ENCODE data around the gene DNAH7.
A peak's percentile ranks its signal among the peaks of the same experiment; 100 is the strongest.
"Not testable (repeated sequence)": the region's sequence is repeated elsewhere in the genome, so short reads cannot be mapped to it uniquely, and the experiment has no call there.

DNAH7 gene

DNA sequence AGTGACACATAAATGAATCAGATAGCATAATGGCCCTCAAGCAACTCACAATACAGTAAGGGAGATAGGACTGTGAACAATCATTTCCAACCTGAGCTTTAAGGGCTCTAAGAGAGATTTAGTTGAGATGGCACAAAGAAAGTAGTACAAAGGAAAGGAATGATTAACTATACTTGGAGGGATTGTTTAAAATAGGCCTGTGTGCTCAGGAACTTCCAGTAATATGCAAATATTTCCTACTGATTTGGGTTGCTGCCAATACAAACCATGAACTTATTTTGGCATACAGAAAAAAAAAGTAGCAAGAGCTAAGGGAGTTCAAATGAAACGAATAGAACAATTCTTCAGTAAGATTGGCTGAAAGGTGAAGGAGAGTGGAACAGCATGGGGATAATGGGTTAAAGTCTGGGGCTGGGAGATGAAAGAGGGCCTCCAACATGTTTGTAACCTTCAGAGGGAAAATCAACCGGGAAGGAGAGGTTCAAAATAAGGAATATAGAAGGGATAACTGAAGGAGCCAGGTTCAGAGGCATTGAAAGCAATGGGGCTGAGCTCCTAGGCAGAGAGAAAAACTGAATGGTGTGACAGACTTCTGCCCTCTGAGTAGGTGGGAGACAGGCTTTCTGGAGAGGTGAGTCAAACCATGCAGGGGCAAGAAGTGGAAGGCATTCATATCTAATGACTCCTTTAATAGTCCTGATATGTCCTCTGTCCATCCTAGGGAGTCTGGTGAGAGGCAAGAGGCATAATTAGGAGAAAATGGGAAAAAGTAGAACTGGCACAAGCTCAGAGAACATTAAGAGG is 83.5 kb downstream of the DNAH7 start:
- H3K36me3 Mint-ChIP-seq, result no peaks in the 10 kb centered on the region
- ATAC-seq (ENCODE audit: low read depth), result no peak
- peaks cover 3% of the 10 kb centered on the region for H3K9me3 Mint-ChIP-seq
- no peak for DNase-seq (ENCODE audit: low spot score in 2 of 2)
- H3K4me1 Mint-ChIP-seq, result peaks cover 7% of the 10 kb centered on the region
- no peak overlapping the region for H3K4me3 Mint-ChIP-seq
- no peaks in the 10 kb centered on the region for H3K27me3 Mint-ChIP-seq
- H3K27ac Mint-ChIP-seq, result no peak overlapping the region

DNA sequence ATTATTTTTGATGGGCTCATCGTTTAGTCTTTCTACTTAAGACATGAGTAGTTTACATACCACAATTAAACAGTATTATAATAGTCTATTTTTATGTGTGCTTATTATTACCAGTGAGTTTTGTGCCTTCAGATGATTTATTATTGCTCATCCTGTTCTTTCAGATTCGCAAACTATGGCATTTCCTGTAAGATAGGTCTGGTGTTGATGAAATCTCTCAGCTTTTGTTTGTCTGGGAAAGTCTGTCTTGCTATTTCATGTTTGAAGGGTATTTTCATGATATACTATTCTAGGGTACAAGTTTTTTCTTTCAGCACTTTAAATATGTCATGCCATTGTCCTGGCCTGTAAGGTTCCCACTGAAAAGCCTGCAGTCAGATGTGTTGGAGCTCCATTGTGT is 101.3 kb downstream of the DNAH7 start:
- peaks cover 5% of the 10 kb centered on the region for H3K27me3 Mint-ChIP-seq
- H3K4me1 Mint-ChIP-seq, result no peaks in the 10 kb centered on the region
- H3K4me3 Mint-ChIP-seq, result no peak overlapping the region
- no peak overlapping the region for H3K27ac Mint-ChIP-seq
- ATAC-seq (ENCODE audit: low read depth) (no peak), DNase-seq (ENCODE audit: low spot score in 2 of 2) (no peak)
- H3K9me3 Mint-ChIP-seq, result no peaks in the 10 kb centered on the region
- H3K36me3 Mint-ChIP-seq, result no peaks in the 10 kb centered on the region

DNA sequence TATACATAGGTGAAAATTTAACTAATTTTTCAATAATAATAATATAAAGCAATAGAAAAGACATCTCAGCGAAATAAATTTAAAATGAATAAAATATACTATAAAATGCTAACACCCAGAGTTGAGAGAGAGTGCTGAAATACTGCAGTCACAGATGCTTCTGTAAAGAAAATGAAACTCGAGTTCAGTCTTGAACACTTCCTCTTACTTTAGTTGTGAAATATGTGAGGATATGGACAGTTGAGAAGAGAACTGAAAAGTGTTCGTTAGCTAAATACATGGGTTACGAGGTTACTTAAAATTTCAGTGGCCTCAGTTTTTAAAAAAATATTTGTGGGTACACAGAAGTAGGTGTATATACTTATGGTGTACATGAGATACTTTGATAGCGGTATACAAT is 106.8 kb downstream of the DNAH7 start:
- H3K27me3 Mint-ChIP-seq, result peaks cover 2% of the 10 kb centered on the region

DNA sequence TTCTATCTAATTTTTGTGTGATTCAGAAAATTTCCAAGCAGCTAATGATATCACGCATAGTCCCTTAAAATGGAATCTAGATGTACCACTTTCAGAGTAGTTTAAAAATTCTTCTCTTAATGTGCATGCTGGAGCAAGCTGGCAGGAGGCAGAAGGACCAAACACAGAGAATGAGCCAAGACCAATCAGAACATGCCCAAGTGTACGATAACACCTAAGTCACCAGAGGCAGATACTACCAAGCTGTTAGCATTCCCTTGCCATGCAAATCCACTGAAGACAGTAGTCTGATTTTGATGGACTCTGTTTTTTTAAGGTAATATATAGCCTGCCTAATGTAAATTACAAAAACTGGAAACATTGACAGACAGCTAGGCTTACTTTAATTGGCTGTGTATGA is 109.3 kb downstream of the DNAH7 start:
- Mint-ChIP-seq H3K27ac (no peak overlapping the region), H3K4me1 (no peaks in the 10 kb centered on the region), H3K9me3 (peaks cover 1% of the 10 kb centered on the region), H3K4me3 (no peak overlapping the region), H3K27me3 (peaks cover 2% of the 10 kb centered on the region), H3K36me3 (no peaks in the 10 kb centered on the region)
- no peak for ATAC-seq (ENCODE audit: low read depth)
- DNase-seq (ENCODE audit: low spot score in 2 of 2), result no peak

More for the DNA sequence above, 106.8 kb downstream of the DNAH7 start:
- no peaks in the 10 kb centered on the region for H3K36me3 Mint-ChIP-seq
- H3K27ac Mint-ChIP-seq, result no peak overlapping the region
- no peaks in the 10 kb centered on the region for H3K4me1 Mint-ChIP-seq
- no peak overlapping the region for H3K4me3 Mint-ChIP-seq
- peak; percentile 65 for ATAC-seq (ENCODE audit: low read depth)
- H3K9me3 Mint-ChIP-seq, result no peaks in the 10 kb centered on the region
- DNase-seq (ENCODE audit: low spot score in 2 of 2), result no peak

DNA sequence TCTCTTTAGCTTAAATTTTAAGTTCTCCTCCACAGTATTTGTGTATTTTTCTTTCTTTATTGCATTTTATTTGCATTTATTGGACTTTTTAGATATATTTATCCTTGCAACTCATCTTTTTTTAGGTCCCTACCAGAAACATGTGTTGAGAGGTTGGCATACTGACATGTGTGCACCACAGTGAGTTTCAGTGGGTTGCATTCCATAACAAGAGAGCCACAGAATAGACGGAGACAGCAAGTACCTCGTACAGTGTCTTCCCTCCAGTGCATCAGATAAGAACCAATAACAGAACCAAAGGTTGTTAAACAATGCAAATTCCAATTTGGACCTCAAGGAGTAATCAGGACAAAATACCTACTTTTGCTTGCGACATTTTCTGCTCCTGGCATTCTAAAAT is 111.9 kb downstream of the DNAH7 start:
- Mint-ChIP-seq H3K4me1 (no peaks in the 10 kb centered on the region), H3K4me3 (no peak overlapping the region), H3K9me3 (peaks cover 6% of the 10 kb centered on the region), H3K27me3 (peaks cover 4% of the 10 kb centered on the region), H3K36me3 (peaks cover 3% of the 10 kb centered on the region), H3K27ac (no peak overlapping the region)
- no peak for DNase-seq (ENCODE audit: low spot score in 2 of 2)
- no peak for ATAC-seq (ENCODE audit: low read depth)

DNA sequence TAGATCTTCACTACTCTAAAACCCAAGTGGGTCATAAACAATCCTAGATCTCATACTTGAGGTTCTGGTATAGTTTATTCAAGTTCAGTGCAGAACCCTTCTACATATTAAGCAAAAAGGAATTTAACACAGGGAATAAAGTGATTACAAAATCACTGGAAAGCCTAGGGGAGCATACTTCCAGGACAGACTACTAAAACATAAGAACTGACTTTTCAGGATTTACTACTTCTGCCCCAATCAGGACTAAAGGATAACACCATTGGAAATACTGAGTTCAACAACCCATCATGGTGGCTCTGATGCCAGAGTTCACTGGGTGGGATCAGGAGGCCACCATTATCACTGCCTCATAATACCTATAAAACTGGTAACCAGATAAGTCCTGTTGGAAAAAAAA is 123.6 kb downstream of the DNAH7 start:
- Mint-ChIP-seq H3K9me3 (peaks cover 13% of the 10 kb centered on the region), H3K4me1 (peaks cover 3% of the 10 kb centered on the region), H3K27ac (no peak overlapping the region), H3K36me3 (peaks cover 3% of the 10 kb centered on the region), H3K27me3 (peaks cover 4% of the 10 kb centered on the region), H3K4me3 (no peak overlapping the region)
- DNase-seq (ENCODE audit: low spot score in 2 of 2), result no peak
- no peak for ATAC-seq (ENCODE audit: low read depth)

DNA sequence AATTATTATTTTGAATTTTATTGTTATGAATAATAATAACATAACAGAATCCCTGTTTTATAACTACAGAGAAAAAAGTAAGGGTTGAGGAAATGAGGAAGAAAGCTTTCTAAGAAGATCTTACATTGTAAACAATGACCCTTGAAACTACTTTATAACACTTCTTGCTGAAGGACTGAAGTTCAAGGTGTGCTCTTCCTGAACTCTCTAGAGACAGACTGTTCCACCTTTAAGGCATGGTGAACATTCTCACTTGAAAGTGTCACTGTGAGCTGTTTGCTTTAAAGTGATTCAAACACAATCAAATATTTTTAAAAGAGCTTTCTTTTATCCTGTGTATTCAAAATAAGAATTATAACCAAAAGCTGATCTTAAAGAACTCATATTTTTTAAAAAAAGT is 131.5 kb downstream of the DNAH7 start:
- peaks cover 1% of the 10 kb centered on the region for H3K36me3 Mint-ChIP-seq
- H3K27ac Mint-ChIP-seq, result no peak overlapping the region
- peaks cover 3% of the 10 kb centered on the region for H3K27me3 Mint-ChIP-seq
- no peaks in the 10 kb centered on the region for H3K4me1 Mint-ChIP-seq
- peaks cover 4% of the 10 kb centered on the region for H3K9me3 Mint-ChIP-seq
- DNase-seq (ENCODE audit: low spot score in 2 of 2) (no peak), ATAC-seq (ENCODE audit: low read depth) (no peak)
- no peak overlapping the region for H3K4me3 Mint-ChIP-seq

DNA sequence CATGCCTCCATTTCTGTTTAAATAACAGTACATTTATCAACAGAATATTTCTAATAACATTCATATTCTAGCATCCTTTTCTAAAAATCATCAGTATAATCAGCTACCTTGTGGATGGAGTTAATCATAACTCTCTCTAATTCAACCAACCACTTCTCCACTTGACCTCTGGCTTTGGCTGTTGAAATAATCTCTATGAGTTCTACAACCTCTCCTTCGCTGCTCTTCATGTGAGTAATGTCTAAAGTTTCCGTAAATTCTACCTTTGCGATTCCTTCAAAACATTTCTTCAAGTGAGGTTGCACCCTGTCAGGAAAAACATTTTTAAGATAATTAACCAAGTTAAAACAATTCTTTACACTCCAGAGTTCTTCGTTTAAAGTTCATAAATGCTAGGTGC is 134.2 kb downstream of the DNAH7 start:
- DNase-seq (ENCODE audit: low spot score in 2 of 2), result no peak
- Mint-ChIP-seq H3K4me1 (no peaks in the 10 kb centered on the region), H3K9me3 (no peaks in the 10 kb centered on the region), H3K4me3 (no peak overlapping the region), H3K27ac (no peak overlapping the region), H3K27me3 (peaks cover 2% of the 10 kb centered on the region), H3K36me3 (no peaks in the 10 kb centered on the region)
- no peak for ATAC-seq (ENCODE audit: low read depth)

DNA sequence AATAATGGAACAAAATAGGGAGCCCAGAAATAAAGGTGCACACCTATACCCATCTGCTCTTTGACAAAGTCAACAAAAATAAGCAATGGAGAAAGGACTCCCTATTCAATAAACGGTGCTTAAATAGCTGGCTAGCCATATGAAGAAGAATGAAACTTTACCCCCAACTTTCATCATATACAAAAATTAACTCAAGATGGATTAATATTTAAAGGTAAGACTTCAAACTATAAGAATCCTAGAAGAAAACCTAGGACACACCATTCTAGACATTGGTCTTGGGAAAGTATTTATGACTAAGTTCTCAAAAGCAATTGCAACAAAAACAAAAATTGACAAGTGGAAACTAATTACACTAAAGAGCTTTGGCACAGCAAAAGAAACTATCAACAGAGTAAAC is 139.1 kb downstream of the DNAH7 start:
- no peaks in the 10 kb centered on the region for H3K27me3 Mint-ChIP-seq
- no peaks in the 10 kb centered on the region for H3K36me3 Mint-ChIP-seq

DNA sequence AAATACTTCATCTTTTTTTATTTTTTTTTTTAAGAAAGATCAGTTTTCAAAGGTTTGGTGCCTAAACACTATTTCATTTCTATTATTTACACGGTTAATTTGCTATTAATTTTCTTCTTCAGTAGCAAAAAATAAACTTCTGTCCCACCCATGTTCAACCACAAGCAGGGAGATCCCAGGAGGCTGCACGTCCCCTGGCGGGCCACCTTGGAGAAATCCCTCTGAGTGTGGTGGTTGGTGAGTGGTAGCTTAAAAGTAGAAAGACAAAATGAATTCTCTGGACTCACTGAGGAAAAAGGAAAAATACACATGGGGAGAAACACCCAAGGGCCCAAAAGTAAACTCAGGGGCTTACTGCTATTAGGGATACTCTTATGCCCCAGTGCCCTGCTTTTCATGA is 143.5 kb downstream of the DNAH7 start:
- H3K27me3 Mint-ChIP-seq, result no peaks in the 10 kb centered on the region
- no peaks in the 10 kb centered on the region for H3K9me3 Mint-ChIP-seq
- no peak for ATAC-seq (ENCODE audit: low read depth)
- no peaks in the 10 kb centered on the region for H3K4me1 Mint-ChIP-seq
- H3K27ac Mint-ChIP-seq, result no peak overlapping the region
- no peak for DNase-seq (ENCODE audit: low spot score in 2 of 2)
- H3K36me3 Mint-ChIP-seq, result no peaks in the 10 kb centered on the region
- no peak overlapping the region for H3K4me3 Mint-ChIP-seq

More for the DNA sequence above, 139.1 kb downstream of the DNAH7 start:
- H3K4me1 Mint-ChIP-seq, result no peaks in the 10 kb centered on the region
- DNase-seq (ENCODE audit: low spot score in 2 of 2) (no peak), ATAC-seq (ENCODE audit: low read depth) (no peak)
- H3K9me3 Mint-ChIP-seq, result no peaks in the 10 kb centered on the region
- no peak overlapping the region for H3K4me3 Mint-ChIP-seq
- no peak overlapping the region for H3K27ac Mint-ChIP-seq

DNA sequence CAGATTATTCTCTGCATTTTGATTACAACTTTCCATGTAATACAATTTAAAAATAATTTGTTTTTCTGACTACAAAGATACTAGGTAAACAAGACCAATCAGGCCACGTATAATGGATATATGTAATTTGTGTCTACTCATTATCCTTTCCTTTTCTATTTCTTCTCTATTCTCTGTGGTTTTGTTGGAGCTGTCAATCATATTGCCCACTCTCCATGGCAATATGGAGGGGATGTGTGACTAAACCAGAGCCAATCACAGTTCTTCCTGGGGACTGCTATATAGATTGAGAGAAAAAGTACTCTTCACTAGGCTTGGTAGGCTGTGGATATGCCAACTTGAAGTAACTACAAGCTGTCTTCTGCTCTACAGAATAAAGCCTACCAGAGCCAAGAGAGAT is 144.7 kb downstream of the DNAH7 start:
- Mint-ChIP-seq H3K9me3 (no peaks in the 10 kb centered on the region), H3K27ac (no peak overlapping the region), H3K4me1 (no peaks in the 10 kb centered on the region), H3K27me3 (no peaks in the 10 kb centered on the region), H3K36me3 (no peaks in the 10 kb centered on the region), H3K4me3 (no peak overlapping the region)
- DNase-seq (ENCODE audit: low spot score in 2 of 2), result no peak
- no peak for ATAC-seq (ENCODE audit: low read depth)

DNA sequence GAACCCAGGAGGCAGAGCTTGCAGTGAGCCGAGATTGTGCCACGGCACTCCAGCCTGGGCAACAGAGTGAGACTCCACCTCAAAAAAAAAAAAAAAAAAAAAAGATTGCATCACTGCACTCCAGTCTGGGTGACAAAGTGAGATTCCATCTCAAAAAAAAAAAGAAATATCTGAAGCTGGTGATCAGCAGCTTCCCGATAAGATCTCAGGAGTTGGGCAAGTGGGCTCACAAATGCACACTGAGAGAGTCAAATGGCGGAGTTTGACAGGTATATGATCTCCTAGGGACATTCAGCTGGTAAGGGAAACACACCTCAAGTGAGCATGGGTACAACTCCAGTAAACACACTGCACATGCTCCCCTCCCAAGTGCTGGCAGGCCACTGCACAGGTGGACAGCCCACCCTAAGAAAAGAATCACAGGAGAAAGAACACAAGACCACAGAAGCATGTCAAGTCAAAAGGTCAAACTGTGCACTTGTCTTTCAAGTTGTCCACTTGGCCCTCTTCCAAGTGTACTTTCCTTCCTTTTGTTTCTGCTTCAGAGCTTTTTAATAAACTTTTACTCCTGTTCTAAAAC is 151.5 kb downstream of the DNAH7 start:
- H3K27ac Mint-ChIP-seq; ATAC-seq (ENCODE audit: low read depth); H3K9me3 Mint-ChIP-seq; DNase-seq (ENCODE audit: low spot score in 2 of 2); H3K36me3 Mint-ChIP-seq; H3K4me3 Mint-ChIP-seq; H3K27me3 Mint-ChIP-seq; H3K4me1 Mint-ChIP-seq: not testable (repeated sequence)

DNA sequence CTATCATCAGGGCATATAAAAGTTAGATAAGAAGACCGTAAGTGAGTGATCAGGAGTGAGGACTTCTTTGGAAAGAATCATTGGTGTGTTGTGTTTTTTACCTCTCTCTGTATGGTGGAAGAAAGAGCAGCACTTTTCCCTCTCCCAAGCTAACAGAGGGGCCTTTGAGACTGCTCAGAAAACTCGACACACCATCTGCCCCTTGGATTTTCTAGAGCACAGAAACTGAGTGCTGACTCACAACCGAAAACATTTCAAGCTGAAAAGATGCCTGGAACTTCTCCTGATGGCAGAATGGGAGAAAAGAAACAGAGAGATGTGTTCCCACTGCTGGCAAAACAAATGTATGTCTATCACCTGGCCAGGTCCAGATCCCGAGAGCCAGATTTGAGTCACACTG is 156.6 kb downstream of the DNAH7 start:
- Mint-ChIP-seq H3K4me1 (no peaks in the 10 kb centered on the region), H3K4me3 (no peak overlapping the region), H3K27me3 (peaks cover 4% of the 10 kb centered on the region), H3K9me3 (peaks cover 2% of the 10 kb centered on the region), H3K36me3 (no peaks in the 10 kb centered on the region), H3K27ac (no peak overlapping the region)
- no peak for DNase-seq (ENCODE audit: low spot score in 2 of 2)
- ATAC-seq (ENCODE audit: low read depth), result no peak

DNA sequence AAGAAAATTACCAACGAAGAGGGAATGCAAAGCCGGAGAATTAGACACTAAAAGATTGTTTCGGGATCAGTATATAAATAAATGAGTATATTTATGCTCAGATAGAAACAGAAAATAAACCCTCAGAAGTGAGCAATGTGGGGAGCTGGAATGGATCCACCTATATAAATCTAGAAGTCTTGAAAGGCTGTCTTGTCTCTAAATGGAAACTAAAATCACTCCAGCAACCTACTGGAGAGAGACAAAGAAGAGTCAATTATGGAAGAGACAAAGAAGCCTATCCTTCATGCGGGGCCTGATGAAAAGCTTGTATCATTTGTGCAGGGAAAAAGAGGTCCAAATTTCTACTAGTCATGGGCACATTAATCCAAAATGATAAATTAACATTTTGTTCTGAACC is 158.1 kb downstream of the DNAH7 start:
- H3K4me3 Mint-ChIP-seq, result no peak overlapping the region
- no peaks in the 10 kb centered on the region for H3K36me3 Mint-ChIP-seq
- H3K9me3 Mint-ChIP-seq, result peaks cover 2% of the 10 kb centered on the region
- DNase-seq (ENCODE audit: low spot score in 2 of 2) (no peak), ATAC-seq (ENCODE audit: low read depth) (no peak)
- no peak overlapping the region for H3K27ac Mint-ChIP-seq
- no peaks in the 10 kb centered on the region for H3K4me1 Mint-ChIP-seq
- H3K27me3 Mint-ChIP-seq, result peaks cover 4% of the 10 kb centered on the region

DNA sequence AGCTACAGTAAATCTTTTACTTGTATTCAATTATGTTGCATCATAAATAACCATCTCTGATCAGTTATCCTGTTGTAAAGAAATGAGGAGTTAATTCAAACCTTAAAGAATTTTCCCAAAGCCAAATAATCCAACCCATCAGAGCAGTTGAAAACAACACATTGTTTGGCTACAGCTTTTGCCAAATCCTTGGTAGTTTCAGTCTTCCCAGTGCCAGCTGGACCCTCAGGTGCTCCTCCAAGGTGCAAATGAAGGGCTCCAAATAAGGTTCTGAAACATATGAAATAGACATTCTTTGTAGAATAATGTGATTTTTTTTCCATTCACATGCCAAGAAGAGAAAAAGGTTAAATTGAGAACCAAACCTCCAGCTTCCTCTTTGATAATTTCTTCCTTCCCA is 158.7 kb downstream of the DNAH7 start:
- Mint-ChIP-seq H3K27ac (no peak overlapping the region), H3K36me3 (no peaks in the 10 kb centered on the region), H3K4me3 (no peak overlapping the region), H3K4me1 (no peaks in the 10 kb centered on the region), H3K27me3 (peaks cover 2% of the 10 kb centered on the region), H3K9me3 (peaks cover 2% of the 10 kb centered on the region)
- no peak for DNase-seq (ENCODE audit: low spot score in 2 of 2)
- no peak for ATAC-seq (ENCODE audit: low read depth)
